Hematopoietic multipotent progenitor cell treated with erythropoietin and hydrocortisone succinate and interleukin-3 and kit ligand, for 8 days (in vitro differentiated cells): Measurements from ENCODE around the gene SHC1.

Experiments
- DNase-seq: peaks from one replicate; pipeline ENCODE4 v3.0.0-alpha.2; 2015

Gene SHC1

DNA sequence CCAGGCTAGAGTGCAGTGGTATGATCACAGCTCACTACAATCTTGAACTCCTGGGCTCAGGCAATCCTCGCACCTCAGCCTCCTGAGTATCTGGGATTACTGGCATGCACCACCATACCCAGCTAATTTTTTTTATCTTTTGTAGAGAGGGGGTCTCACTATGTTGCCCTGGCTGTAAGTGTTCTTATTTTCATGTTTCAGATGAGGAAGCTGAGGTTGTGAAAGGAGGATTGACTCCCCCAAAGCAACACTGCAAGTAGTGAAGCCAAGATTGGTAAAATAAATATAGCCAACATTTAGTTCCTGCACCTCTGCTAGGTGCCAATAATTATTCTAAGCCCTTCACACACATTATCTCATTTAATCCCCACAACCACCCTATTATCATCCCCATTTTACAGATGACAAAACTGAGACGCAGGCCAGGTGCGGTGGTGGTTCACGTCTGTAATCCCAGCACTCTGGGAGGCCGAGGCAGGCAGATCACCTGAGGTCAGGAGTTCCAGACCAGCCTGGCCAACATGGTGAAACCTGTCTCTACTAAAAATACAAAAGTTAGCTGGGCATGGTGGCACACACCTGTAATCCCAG lies 36.1 kb downstream of the SHC1 start:
- no peak for DNase-seq

DNA sequence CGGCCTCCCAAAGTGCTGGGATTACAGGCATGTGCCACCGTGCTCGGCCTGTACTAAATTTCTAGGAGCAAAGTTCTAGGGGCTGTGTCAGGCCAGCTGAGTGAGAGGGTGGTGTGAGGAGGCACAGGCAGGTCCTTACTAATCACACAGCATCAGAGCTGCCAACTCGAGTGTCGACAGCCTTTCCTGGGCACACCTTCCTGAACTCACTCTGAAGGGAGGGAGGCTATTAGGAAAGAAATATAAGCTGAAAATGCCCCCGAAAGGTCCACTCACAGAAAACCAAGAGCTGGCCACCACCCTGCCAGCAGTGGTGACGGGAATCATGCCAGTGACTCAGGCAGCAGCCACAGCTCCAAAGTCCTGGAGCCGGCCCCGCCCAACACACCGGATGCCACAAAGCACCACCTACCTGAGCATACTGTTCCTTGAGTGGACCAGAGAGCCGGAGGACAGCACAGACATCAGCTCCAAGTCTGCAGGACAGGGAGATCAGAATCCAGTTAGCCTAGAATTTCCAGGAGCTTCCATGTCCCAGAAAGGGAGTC lies 38.5 kb downstream of the SHC1 start:
- no peak for DNase-seq

DNA sequence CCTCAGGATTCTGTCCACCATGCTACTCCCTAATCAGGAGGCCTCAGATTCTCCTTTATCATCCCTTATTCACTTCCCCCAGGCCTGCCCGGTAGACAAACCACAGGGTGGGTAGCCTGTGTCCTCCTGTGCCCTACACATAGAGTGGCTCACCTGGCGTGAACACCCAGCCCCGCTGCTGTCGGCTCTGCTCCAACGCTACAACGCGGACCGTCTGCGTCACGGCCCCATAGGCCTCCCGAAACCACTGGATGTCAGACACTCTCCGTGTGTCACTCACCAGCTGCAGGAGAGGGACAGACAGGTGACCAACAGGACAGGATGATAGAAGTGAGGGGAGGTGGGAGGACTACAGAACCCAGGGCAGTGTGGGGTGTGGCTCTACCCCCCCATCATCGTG lies 44.3 kb downstream of the SHC1 start:
- DNase-seq: no peak

DNA sequence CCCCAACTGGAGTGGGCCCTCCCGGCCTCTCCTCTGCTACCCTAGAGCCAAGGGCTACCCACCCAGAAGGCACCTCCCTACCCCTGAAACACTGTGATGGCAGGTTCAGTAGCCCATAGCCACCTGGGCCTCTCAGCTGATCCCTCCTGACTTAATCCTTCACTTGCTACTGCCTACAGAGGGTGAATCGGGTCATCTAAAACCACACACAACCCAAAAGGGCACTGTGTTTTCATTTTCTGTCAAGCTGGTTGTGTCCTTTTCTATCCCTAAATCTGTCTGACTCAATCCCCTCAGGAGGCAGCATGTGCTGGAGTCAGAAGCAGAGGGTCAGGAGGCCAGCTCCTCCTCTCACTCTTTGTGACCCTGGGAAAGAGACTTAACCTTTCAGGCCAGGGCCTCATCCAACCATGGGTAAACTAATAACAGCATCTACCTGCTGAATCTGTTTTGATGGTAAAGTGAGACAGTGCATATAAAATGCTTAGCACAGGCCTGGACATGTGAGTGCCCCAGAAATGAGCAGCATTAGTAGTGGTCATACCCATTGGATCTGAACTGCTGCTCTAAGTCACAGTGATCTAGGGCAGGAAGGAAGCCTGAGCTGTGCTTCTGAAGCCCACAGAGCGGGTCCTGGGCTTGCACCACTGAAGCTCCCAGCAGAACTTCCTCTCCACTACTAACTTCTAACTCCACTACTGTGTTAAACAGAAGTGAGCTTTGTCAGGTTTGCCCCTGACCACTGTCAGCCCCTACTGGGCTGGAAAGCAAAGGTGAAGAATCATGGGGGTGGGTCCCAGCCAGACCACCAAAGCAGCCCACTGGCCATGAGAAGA lies 45.0 kb downstream of the SHC1 start:
- no peak for DNase-seq

DNA sequence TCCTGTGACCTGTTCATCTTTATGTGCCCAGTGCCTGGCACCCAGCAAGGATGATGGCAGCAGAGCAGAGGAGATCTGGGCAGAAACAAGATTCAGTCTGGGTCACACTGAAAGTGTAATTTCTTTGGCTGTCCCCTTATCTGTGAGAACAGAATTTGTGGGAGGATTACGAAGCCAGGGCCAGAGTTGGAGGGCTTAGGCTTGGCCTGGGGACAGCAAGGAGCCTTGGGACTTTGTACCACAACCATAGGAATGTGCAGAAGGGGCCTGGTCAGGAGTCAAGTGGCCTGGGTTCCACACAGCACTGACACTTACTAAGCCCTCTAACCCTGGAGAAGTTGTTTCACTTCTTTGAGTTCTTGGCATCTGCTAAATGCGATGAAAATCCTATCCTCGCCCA lies 46.9 kb downstream of the SHC1 start:
- no peak for DNase-seq

DNA sequence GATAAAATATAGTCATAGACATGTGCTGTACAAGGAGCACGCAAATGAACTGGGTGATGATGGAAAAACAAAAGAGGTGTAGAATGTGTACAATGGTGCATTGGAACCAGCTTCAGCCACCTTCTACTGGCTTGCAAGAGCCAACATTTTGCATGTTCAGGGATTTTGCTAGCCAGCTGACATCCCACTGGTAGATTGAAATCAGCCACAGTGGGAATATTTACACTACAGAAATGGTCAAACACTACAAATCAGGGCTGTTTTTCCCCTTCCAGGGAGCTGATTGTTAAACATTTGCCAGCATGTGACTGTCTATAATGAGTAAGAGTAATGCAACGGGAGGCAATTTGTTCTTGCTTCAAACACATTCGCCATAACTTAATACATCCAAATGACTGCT lies 57.3 kb downstream of the SHC1 start:
- no peak for DNase-seq

DNA sequence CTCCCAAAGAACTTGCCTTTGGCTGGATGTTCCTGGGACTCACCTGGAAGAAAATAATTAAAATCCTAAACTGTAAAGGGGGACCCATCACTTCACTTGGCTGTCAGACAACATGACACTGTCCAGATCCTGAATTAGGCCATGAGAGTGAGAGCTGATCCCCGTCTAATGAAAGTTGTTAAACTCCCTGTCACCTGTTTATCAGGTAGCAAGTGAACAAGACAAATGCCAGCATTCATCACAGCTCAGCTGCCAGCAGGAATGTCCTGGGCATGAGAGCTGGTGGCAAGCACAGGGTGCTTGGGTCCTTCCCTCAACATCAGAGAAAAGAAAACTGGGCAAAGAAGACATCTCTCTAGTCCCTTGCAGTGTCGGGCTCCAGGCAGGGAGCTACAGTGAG lies 57.8 kb downstream of the SHC1 start:
- DNase-seq: no peak
